Natural killer cell (primary cell): ENCODE data around the gene ZNRD2. TPM values are rescaled to one million over a fixed set of nuclear protein-coding genes. Genes with fewer than 3 reads are reported as not detected.
A peak's percentile ranks its signal among the peaks of the same experiment; 100 is the strongest.

Experiments used
- ATAC-seq, 3 donors: fragments of 150-1000 bp in 2 of 3; fragments of 200-7000 bp in 1 of 3; cut with Tn5 transposase; 1 replicate in 1 of 3; 2 replicates in 2 of 3; pipeline ENCODE4 v1.10.0; 2021; ENCODE audit warnings: mild to moderate bottlenecking in 2 of 3, moderate library complexity in 2 of 3
- DNase-seq, 2 donors: peaks; one replicate each; pipeline versions ENCODE4 v3.0.0 to v3.0.0-alpha.2; 2013 to 2021; ENCODE audit warnings: mixed read lengths in 1 of 2
- H3K27ac ChIP-seq: one replicate; pipeline ENCODE4 v1.5.1; 2013; ENCODE audit warnings: mild to moderate bottlenecking, low read length
- H3K27me3 ChIP-seq: one replicate; pipeline ENCODE4 v1.6.1; 2013; ENCODE audit warnings: low read length; ENCODE audit not compliant: control insufficient read depth, insufficient read depth
- H3K36me3 ChIP-seq: one replicate; pipeline ENCODE4 v1.6.1; 2013; ENCODE audit warnings: low read length; ENCODE audit not compliant: control insufficient read depth, insufficient read depth
- H3K4me1 ChIP-seq: one replicate; pipeline ENCODE4 v1.6.1; 2013; ENCODE audit warnings: low read length; ENCODE audit not compliant: control insufficient read depth, insufficient read depth
- H3K4me3 ChIP-seq: one replicate; pipeline ENCODE4 v1.5.1; 2013; ENCODE audit warnings: low read length
- H3K9me3 ChIP-seq: one replicate; pipeline ENCODE4 v1.6.1; 2013; ENCODE audit warnings: low read length; ENCODE audit not compliant: control insufficient read depth, insufficient read depth
- H3K27ac Mint-ChIP-seq, 2 donors: one replicate each; pipeline ENCODE4 v1.8.0; 2022; ENCODE audit warnings: mild to moderate bottlenecking in 2 of 2, mixed read lengths in 2 of 2, moderate library complexity in 1 of 2
- H3K27me3 Mint-ChIP-seq, 2 donors: one replicate each; pipeline ENCODE4 v1.8.0; 2022; ENCODE audit warnings: low read depth in 2 of 2, mixed read lengths in 2 of 2
- H3K36me3 Mint-ChIP-seq: one replicate; pipeline ENCODE4 v1.8.0; 2022; ENCODE audit warnings: mixed read lengths
- H3K4me1 Mint-ChIP-seq, 2 donors: one replicate each; pipeline ENCODE4 v1.8.0; 2022; ENCODE audit warnings: mixed read lengths in 2 of 2
- H3K4me3 Mint-ChIP-seq: one replicate; pipeline ENCODE4 v1.8.0; 2022; ENCODE audit warnings: mild to moderate bottlenecking, moderate library complexity, mixed read lengths
- H3K9me3 Mint-ChIP-seq, 2 donors: one replicate each; pipeline ENCODE4 v1.8.0; 2022; ENCODE audit warnings: mixed read lengths in 2 of 2
- CTCF ChIP-seq: fragments of 200-600 bp; IDR thresholded peaks from one replicate; pipeline ENCODE4 v1.8.0; 2022; ENCODE audit warnings: antibody characterized with exemption
- WGBS: methylation state at CpG from one replicate; pipeline ENCODE4 v1.1.7; 2013; ENCODE audit warnings: missing lambda C conversion rate; ENCODE audit not compliant: insufficient coverage; 5-methylcytosine and 5-hydroxymethylcytosine counted together
- intact Hi-C: fragments of 100-400 bp; cut with micrococcal nuclease; formaldehyde crosslinking; loops from one replicate; pipeline ENCODE4 v1.14.2; 2022
- total RNA-seq, 4 donors: library from RNA; stranded (reverse); fragments of 120-200 nt in 1 of 4; gene quantifications; one replicate each; pipeline versions ENCODE4 v1.2.3 to v1.2.4, GENCODE V29; 2013 to 2022

Gene ZNRD2
- total RNA-seq, 3 donors from 2014 or later (not counting 1 experiment from before 2014, with no cell fraction given) = 40.9 to 64.1 (median 60.0) TPM

DNA sequence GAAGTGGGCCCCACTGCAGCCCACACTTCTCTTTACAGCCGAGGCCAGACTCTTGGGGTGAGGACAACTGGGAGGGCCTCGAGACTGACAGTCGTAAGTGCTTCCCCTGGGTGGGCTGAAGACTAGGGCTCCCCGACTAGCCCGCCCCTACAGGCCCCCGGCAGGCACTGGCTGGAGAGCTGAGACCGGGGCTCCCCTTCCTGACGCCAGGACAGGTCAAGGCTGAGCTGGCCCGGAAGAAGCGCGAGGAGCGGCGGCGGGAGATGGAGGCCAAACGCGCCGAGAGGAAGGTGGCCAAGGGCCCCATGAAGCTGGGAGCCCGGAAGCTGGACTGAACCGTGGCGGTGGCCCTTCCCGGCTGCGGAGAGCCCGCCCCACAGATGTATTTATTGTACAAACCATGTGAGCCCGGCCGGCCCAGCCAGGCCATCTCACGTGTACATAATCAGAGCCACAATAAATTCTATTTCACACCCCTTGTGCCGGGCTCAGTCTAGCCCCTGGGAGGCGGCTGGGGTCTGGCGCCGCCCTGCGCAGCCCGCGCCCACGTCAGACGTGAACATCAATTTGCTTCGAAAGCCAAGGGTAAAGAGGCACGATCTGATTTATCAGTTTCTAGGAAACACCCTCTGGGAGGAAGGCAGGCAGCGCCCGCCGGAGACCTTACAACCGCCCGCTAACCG, 31.9 kb upstream of the ZNRD2 start:
- Mint-ChIP-seq H3K27ac (no peak overlapping the region), H3K9me3 (no peaks in the 10 kb centered on the region), H3K36me3 (no peaks in the 10 kb centered on the region), H3K4me1 (peaks cover 11 to 21% of the 10 kb centered on the region in 2 donors), H3K4me3 (peak overlapping the region; percentile 35), H3K27me3 (no peaks in the 10 kb centered on the region)
- Histone ChIP-seq H3K4me3 (no peak overlapping the region), H3K27me3 (no peaks in the 10 kb centered on the region), H3K27ac (no peak overlapping the region), H3K9me3 (no peaks in the 10 kb centered on the region), H3K36me3 (peaks cover 36% of the 10 kb centered on the region), H3K4me1 (peaks cover 15% of the 10 kb centered on the region)
- 96% methylated on average over 43 of the region's 43 CpGs for WGBS
- no peak for TF ChIP-seq CTCF
- intact Hi-C loops = no loop called here
- DNase-seq = no peak
- ATAC-seq = no peak

DNA sequence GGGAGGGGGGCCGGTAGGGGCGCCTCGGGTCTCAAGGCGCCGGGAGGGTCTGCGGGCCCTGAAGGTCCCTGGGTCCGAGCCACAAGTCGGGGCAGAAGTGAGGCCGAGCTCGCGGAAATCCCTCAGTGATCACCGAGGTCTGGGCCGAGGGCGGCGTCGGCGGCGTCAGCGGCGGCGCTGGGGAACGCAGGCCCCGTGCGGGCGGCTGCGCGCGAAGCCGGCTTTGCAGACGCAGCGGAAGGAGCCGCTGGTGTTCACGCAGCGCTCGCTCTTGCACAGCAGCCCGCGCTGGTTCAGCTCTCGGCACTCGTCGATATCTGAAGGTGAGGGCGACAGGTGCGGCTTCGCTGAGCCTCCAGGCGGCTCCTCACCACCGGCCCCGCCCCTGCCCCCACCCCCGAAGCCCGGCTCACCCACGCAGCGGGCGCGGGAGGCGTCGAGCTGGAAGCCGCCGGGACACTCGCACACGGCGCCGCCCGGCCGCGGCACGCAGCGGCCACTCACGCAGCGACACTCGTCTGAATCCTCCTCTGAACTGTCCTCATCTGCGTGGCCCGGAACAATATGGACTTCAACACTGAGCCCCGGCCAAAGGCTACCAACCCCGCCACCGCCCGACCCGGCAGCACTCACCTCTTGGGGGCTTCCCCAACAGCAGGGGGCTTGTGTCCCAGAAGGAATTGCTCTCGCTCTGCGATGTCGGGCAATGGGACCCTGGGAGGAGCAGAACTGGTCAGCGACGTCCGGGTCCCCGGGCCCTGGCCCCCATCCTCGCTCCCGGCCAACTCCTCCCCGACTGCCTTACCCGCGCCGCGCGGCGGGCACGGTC, 31.1 kb upstream of the ZNRD2 start:
- peak in 1 of 2 donors; percentile 26 for DNase-seq
- H3K27ac Mint-ChIP-seq = no peak overlapping the region

GRCh38 chr11:65539744-65540289, 30.5 kb upstream of the ZNRD2 start:
- intact Hi-C loops = loop anchor here (1.0 to 10.0 kb wide), 7 partner anchors 26 to 445 kb away; partner anchors contain the start of genes MAP3K11, PCNX3 and ZNRD2
- H3K9me3 Mint-ChIP-seq = no peaks in the 10 kb centered on the region
- Histone ChIP-seq H3K27me3 (no peaks in the 10 kb centered on the region), H3K9me3 (no peaks in the 10 kb centered on the region), H3K27ac (peak overlapping the region; percentile 61), H3K36me3 (peaks cover 32% of the 10 kb centered on the region), H3K4me3 (peak overlapping the region; percentile 71), H3K4me1 (peaks cover 15% of the 10 kb centered on the region)
- peak; percentile 66 for TF ChIP-seq CTCF
- no peaks in the 10 kb centered on the region for H3K36me3 Mint-ChIP-seq
- DNase-seq (no peak), ATAC-seq (peak in 1 of 3 donors; percentile 75)
- WGBS = 24% methylated on average over 60 of the region's 60 CpGs
- H3K27ac Mint-ChIP-seq = peak overlapping the region; percentile 39 to 76
- H3K4me3 Mint-ChIP-seq = peak overlapping the region; percentile 88
- H3K27me3 Mint-ChIP-seq = no peaks in the 10 kb centered on the region
- peaks cover 4 to 33% of the 10 kb centered on the region in 2 donors for H3K4me1 Mint-ChIP-seq

More for the DNA sequence above, 31.1 kb upstream of the ZNRD2 start:
- peaks cover 32% of the 10 kb centered on the region for H3K36me3 ChIP-seq
- Mint-ChIP-seq H3K9me3 (no peaks in the 10 kb centered on the region), H3K36me3 (no peaks in the 10 kb centered on the region), H3K4me3 (no peak overlapping the region), H3K27me3 (no peaks in the 10 kb centered on the region), H3K4me1 (peaks cover 11 to 26% of the 10 kb centered on the region in 2 donors)
- TF ChIP-seq CTCF = no peak
- H3K27me3 ChIP-seq = no peaks in the 10 kb centered on the region
- WGBS = 94% methylated on average over 92 of the region's 92 CpGs
- no peak overlapping the region for H3K4me3 ChIP-seq
- H3K9me3 ChIP-seq = no peaks in the 10 kb centered on the region
- H3K27ac ChIP-seq = no peak overlapping the region
- H3K4me1 ChIP-seq = peaks cover 15% of the 10 kb centered on the region
- intact Hi-C loops = no loop called here
- ATAC-seq = no peak
